Raji (cell line): Measurements from ENCODE around the gene ZNF469.

Experiments used
- POLR2A ChIP-seq: IDR thresholded peaks from 2 replicates; pipeline ENCODE4 v1.6.1; 2011; ENCODE audit warnings: low read depth, low read length, control low read depth; ENCODE audit not compliant: insufficient read depth

Gene ZNF469

GRCh38 chr16:88417684-88418476 is 35.1 kb downstream of the ZNF469 start:
- no peak for TF ChIP-seq POLR2A

GRCh38 chr16:88418869-88419268 is 36.1 kb downstream of the ZNF469 start:
- TF ChIP-seq POLR2A, result no peak

- no peak for TF ChIP-seq POLR2A
Observed at GRCh38 chr16:88419790-88420189, 37.0 kb downstream of the ZNF469 start.

- no peak for TF ChIP-seq POLR2A
Observed at GRCh38 chr16:88420496-88420895, 37.7 kb downstream of the ZNF469 start.

- TF ChIP-seq POLR2A, result no peak
Observed at GRCh38 chr16:88421301-88421700, 38.5 kb downstream of the ZNF469 start.

- no peak for TF ChIP-seq POLR2A
Observed at GRCh38 chr16:88421871-88422433, 39.2 kb downstream of the ZNF469 start.

GRCh38 chr16:88422733-88423447 is 40.1 kb downstream of the ZNF469 start:
- TF ChIP-seq POLR2A, result no peak

GRCh38 chr16:88423448-88423850 is 40.7 kb downstream of the ZNF469 start:
- TF ChIP-seq POLR2A, result no peak

- no peak for TF ChIP-seq POLR2A
Observed at GRCh38 chr16:88424587-88425235, 42.0 kb downstream of the ZNF469 start.

GRCh38 chr16:88426018-88426417 is 43.3 kb downstream of the ZNF469 start:
- no peak for TF ChIP-seq POLR2A

GRCh38 chr16:88427376-88427775 is 44.6 kb downstream of the ZNF469 start:
- TF ChIP-seq POLR2A, result no peak

- no peak for TF ChIP-seq POLR2A
Observed at GRCh38 chr16:88428156-88428555, 45.4 kb downstream of the ZNF469 start.

GRCh38 chr16:88428616-88429386 is 46.0 kb downstream of the ZNF469 start:
- no peak for TF ChIP-seq POLR2A

- TF ChIP-seq POLR2A, result no peak
Observed at GRCh38 chr16:88429387-88430184, 46.8 kb downstream of the ZNF469 start.

- TF ChIP-seq POLR2A, result no peak
Observed at GRCh38 chr16:88430185-88430523, 47.4 kb downstream of the ZNF469 start.
